Loucy (cell line): Measurements from ENCODE around the gene CASZ1.

Experiments
- EZH2phosphoT487 ChIP-seq: fragments of 200-600 bp; IDR thresholded peaks from 2 replicates; pipeline ENCODE4 v1.6.1; 2018; ENCODE audit warnings: antibody characterized with exemption, mild to moderate bottlenecking, moderate library complexity, borderline replicate concordance
- TF ChIP-seq, protein P1 (sequence below): fragments of 200-600 bp; sonication (generic); conservative IDR thresholded peaks from 2 replicates; pipeline ENCODE4 v1.5.1; 2014; ENCODE audit warnings: mild to moderate bottlenecking, antibody characterized with exemption, low read length

DNA sequence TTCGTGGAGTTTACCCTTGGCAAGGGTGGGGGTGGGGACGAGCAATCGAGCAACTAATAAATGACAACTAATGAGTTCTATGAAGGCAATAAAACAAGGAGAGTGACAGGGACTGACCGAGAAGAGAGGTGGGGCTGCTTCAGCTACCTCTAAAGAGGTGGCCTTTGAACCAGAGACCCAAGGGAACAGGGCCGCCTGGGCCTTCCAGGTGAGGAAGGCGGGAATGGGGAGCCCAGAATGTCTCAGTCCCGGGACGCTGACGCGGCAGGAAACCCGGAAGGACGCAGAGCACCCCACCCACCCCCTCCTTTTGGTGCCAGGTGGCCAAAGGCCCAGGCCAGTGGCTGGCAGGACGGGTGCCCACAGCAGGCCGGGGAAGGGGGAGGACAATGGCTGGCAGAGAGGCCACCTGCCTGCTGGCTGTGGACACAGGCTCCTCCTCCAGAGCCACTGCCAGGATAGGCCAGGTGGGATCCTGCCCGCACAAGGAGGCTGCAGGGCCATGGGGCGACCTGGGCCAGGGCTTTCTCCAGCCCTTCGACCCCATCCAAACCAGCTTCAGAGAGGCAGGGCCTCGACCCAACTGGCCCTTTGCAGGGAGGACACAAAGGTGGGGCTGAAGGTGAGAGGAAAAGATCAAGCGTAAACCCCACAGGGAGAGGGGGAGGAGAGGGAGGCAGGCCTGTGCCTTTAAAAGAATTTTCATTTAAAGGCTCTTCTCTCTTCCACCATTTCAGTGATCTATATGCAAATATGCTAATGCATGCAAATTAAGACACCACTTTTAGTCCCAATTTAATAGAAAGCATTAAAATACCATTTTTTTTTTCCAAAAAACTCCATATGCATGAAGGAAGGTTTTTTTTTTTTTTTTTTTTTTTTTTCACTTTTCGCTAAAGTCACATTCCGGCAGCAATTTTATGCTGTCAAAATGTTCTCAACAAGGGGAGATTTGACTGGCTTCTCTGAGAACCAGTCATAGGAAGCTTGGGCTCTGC, 58.1 kb downstream of the CASZ1 start:
- TF ChIP-seq, protein P1, sequence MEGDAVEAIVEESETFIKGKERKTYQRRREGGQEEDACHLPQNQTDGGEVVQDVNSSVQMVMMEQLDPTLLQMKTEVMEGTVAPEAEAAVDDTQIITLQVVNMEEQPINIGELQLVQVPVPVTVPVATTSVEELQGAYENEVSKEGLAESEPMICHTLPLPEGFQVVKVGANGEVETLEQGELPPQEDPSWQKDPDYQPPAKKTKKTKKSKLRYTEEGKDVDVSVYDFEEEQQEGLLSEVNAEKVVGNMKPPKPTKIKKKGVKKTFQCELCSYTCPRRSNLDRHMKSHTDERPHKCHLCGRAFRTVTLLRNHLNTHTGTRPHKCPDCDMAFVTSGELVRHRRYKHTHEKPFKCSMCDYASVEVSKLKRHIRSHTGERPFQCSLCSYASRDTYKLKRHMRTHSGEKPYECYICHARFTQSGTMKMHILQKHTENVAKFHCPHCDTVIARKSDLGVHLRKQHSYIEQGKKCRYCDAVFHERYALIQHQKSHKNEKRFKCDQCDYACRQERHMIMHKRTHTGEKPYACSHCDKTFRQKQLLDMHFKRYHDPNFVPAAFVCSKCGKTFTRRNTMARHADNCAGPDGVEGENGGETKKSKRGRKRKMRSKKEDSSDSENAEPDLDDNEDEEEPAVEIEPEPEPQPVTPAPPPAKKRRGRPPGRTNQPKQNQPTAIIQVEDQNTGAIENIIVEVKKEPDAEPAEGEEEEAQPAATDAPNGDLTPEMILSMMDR = no peak
- no peak for TF ChIP-seq EZH2phosphoT487
